ENCODE measurements around the gene GEMIN2.
"Not testable (repeated sequence)": the region's sequence is repeated elsewhere in the genome, so short reads cannot be mapped to it uniquely, and the experiment has no call there.

GEMIN2 gene

DNA sequence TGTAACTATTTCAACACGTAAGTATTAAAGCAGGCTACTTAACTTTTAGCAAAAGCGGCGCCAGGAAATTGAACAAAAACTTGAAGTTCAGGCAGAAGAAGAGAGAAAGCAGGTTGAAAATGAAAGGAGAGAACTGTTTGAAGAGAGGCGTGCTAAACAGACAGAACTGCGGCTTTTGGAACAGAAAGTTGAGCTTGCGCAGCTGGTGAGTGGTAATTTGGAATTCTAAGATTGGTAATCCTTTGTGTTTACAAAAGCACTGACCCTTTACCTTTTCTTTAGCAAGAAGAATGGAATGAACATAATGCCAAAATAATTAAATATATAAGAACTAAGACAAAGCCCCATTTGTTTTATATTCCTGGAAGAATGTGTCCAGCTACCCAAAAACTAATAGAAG is 64.9 kb downstream of the GEMIN2 start:
- DNase-seq: no peak

DNA sequence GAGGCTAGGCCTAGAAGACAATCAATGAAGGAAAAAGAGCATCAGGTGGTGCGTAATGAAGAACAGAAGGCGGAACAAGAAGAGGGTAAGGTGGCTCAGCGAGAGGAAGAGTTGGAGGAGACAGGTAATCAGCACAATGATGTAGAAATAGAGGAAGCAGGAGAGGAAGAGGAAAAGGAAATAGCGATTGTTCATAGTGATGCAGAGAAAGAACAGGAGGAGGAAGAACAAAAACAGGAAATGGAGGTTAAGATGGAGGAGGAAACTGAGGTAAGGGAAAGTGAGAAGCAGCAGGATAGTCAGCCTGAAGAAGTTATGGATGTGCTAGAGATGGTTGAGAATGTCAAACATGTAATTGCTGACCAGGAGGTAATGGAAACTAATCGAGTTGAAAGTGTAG is 66.4 kb downstream of the GEMIN2 start:
- no peak for DNase-seq

DNA sequence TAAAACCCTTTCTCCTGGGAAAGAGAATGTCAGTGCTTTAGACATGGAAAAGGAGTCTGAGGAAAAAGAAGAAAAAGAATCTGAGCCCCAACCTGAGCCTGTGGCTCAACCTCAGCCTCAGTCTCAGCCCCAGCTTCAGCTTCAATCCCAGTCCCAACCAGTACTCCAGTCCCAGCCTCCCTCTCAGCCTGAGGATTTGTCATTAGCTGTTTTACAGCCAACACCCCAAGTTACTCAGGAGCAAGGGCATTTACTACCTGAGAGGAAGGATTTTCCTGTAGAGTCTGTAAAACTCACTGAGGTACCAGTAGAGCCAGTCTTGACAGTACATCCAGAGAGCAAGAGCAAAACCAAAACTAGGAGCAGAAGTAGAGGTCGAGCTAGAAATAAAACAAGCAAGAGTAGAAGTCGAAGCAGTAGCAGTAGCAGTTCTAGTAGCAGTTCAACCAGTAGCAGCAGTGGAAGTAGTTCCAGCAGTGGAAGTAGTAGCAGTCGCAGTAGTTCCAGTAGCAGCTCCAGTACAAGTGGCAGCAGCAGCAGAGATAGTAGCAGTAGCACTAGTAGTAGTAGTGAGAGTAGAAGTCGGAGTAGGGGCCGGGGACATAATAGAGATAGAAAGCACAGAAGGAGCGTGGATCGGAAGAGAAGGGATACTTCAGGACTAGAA is 67.0 kb downstream of the GEMIN2 start:
- DNase-seq: no peak

DNA sequence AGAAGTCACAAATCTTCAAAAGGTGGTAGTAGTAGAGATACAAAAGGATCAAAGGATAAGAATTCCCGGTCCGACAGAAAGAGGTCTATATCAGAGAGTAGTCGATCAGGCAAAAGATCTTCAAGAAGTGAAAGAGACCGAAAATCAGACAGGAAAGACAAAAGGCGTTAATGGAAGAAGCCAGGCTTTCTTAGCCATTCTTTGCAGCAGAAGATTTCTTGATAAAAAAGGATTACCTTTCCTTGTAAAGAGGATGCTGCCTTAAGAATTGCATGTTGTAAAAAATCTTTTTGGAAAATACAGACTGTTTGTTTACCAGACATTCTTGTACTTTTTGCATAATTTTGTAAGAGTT is 67.5 kb downstream of the GEMIN2 start:
- no peak for DNase-seq

DNA sequence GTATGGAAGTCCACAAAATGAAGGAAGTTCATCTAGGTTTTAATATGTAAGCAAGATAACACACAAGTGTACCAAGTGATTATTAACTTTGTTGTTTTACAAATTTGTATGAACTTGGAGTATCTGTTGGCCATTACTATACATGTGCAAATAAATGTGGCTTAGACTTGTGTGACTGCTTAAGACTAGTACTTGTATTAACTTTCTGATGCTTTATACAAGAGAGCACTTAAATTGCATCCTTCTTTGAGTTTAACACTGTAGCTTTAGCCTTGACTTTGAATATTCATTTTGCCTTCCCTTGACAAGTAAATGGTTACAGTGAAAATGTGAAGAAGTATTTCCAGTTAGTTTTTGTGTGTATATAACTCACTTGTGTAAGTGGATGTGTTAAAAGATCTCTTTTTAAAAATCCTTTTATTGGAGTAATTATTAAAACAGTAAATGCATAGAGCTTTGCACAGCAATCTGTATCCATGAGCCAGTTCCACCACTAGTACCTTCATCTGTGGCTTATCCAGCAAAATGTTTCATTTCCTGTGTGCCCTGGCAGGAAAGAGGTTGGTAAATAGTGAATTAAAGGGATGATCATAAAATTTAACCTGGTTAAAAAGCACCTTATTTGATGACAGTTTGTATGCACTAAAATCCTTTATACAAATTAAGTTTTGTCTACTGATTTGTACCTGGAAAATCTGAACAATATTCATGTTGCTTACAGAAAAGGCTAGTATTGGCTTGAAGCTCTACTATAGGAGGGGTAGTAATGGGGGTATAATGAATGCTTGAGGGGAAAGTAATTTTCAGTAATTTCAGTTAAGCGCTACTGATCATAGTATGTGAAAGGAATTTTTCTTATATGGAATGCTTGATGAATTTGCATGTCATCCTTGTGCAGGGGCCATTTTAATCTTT is 68.9 kb downstream of the GEMIN2 start:
- no peak for DNase-seq

- DNase-seq: not testable (repeated sequence)
Observed at GRCh38 chr14:39183685-39184003, 69.5 kb downstream of the GEMIN2 start.

GRCh38 chr14:39184628-39185255 is 70.6 kb downstream of the GEMIN2 start:
- no peak for DNase-seq

DNA sequence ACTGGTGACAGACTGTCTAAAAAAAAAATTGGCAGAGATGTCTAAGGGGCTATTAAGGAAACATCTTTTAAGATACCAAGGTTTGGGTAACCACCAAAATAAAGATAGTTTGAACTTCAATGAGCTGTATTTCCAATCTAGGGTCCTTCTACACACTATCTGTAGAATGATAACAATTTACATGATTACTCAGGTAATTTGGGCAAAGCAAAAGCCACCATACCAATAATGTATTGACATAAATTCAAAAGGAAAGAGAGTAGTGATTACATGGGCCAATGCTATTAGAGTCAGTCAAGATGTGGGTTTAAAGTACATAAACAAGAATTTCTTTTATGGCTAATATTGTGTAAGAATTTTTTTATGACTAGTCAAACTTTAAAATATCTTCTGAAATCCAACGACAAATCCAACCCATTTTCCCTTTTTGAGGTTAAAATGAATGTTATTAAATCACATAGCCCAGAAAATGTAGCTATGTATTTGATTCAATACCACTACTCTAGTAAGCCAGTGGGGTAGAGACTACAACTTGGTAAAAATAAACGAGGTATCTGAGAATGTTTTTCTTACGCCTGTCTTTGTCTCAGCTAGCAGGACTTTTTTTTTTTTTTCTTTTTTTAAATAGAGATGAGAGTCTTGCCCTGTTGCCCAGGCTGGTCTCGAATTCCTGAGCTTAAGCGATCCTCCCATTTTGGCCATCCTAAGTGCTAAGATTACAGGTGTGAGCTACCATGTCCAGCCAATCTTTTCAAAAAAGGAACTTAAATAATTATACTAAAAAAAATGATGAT is 71.3 kb downstream of the GEMIN2 start:
- no peak for DNase-seq
